ENCODE results near the gene SUCLG2. TPM values are rescaled to one million over a fixed set of nuclear protein-coding genes. Genes with fewer than 3 reads are reported as not detected.

The SUCLG2 gene
- total RNA-seq, 1 donor from 2014 or later = 20.8 TPM

DNA sequence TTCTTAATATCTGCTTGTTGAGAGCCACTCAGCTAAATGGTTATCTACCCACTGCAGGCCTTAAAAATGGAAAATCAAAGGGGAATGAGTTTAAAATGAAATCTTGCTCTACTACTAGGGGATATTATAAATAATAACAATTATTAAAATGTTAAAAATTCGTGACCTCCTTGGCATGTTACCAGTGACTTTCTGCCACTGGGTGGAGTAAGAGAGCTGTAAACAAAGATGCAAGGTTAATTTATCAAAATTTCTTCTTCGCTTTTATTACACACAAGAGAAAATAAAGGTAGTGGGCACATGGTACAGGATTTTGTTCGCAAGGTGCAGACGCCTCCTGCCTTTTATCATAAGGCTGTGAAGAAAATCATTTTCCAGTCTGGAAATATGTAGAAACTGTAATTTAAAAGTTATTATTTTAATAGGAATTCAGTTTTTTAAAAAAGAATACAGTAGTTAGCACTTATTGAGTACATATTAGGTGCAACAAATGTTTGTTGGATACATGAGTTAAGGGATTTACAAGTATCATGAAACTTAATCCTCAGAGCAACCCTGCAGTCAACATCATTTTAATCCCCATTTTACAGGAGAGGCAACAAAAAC lies 272.6 kb downstream of the SUCLG2 start:
- Mint-ChIP-seq H3K4me3 (ENCODE audit: unreplicated experiment) (no peak overlapping the region), H3K27me3 (ENCODE audit: low read depth, unreplicated experiment) (no peaks in the 10 kb centered on the region), H3K9me3 (ENCODE audit: unreplicated experiment) (peaks cover 3% of the 10 kb centered on the region), H3K27ac (ENCODE audit: unreplicated experiment) (no peak overlapping the region), H3K36me3 (ENCODE audit: low read depth, unreplicated experiment) (peaks cover 9% of the 10 kb centered on the region), H3K4me1 (ENCODE audit: low read depth, unreplicated experiment) (peaks cover 6% of the 10 kb centered on the region)
- no peak for DNase-seq (ENCODE audit: low read depth)
- no peak overlapping the region for H3K9ac ChIP-seq (ENCODE audit: low read length)
- no peaks in the 10 kb centered on the region for H3K9me3 ChIP-seq (ENCODE audit: insufficient read depth, low read depth, low read length)
- no peaks in the 10 kb centered on the region for H3K4me1 ChIP-seq (ENCODE audit: insufficient read depth, low read length)
- H3K27ac ChIP-seq (ENCODE audit: low read depth, low read length) = no peak overlapping the region
- no peak for FAIRE-seq
- no peaks in the 10 kb centered on the region for H4K20me1 ChIP-seq (ENCODE audit: insufficient read depth, low read length)
- no peak overlapping the region for H3K4me2 ChIP-seq (ENCODE audit: low read length)
- H3K36me3 ChIP-seq (ENCODE audit: insufficient read depth, low read length) = no peaks in the 10 kb centered on the region
- no peak overlapping the region for H3K4me3 ChIP-seq (ENCODE audit: insufficient read depth, low read depth, low read length)
- H2AFZ ChIP-seq (ENCODE audit: low read depth, low read length) = no peak overlapping the region
- H3K79me2 ChIP-seq (ENCODE audit: insufficient read depth, low read length) = no peaks in the 10 kb centered on the region
- H3K27me3 ChIP-seq (ENCODE audit: insufficient read depth, low read length) = no peaks in the 10 kb centered on the region
- TF ChIP-seq CTCF (IDR thresholded peaks at IDR 0.05; ENCODE audit: insufficient read depth, low read depth, low read length) (peak; percentile 83), EZH2 (IDR thresholded peaks at IDR 0.05; ENCODE audit: insufficient read depth, low read length) (no peak)

- H3K4me1 Mint-ChIP-seq (ENCODE audit: low read depth, unreplicated experiment) = peaks cover 6% of the 10 kb centered on the region
- no peak overlapping the region for H3K9ac ChIP-seq (ENCODE audit: low read length)
- no peaks in the 10 kb centered on the region for H3K79me2 ChIP-seq (ENCODE audit: insufficient read depth, low read length)
- no peaks in the 10 kb centered on the region for H3K9me3 ChIP-seq (ENCODE audit: insufficient read depth, low read depth, low read length)
- no peak overlapping the region for H3K4me3 ChIP-seq (ENCODE audit: insufficient read depth, low read depth, low read length)
- no peaks in the 10 kb centered on the region for H3K27me3 ChIP-seq (ENCODE audit: insufficient read depth, low read length)
- no peaks in the 10 kb centered on the region for H3K4me1 ChIP-seq (ENCODE audit: insufficient read depth, low read length)
- no peak overlapping the region for H3K4me2 ChIP-seq (ENCODE audit: low read length)
- H2AFZ ChIP-seq (ENCODE audit: low read depth, low read length) = no peak overlapping the region
- H4K20me1 ChIP-seq (ENCODE audit: insufficient read depth, low read length) = no peaks in the 10 kb centered on the region
- TF ChIP-seq EZH2 (IDR thresholded peaks at IDR 0.05; ENCODE audit: insufficient read depth, low read length) (no peak), CTCF (IDR thresholded peaks at IDR 0.05; ENCODE audit: insufficient read depth, low read depth, low read length) (no peak)
- no peak overlapping the region for H3K27ac ChIP-seq (ENCODE audit: low read depth, low read length)
- no peak for FAIRE-seq
- H3K36me3 Mint-ChIP-seq (ENCODE audit: low read depth, unreplicated experiment) = peaks cover 4% of the 10 kb centered on the region
- no peak overlapping the region for H3K4me3 Mint-ChIP-seq (ENCODE audit: unreplicated experiment)
- H3K27me3 Mint-ChIP-seq (ENCODE audit: low read depth, unreplicated experiment) = no peaks in the 10 kb centered on the region
- H3K36me3 ChIP-seq (ENCODE audit: insufficient read depth, low read length) = no peaks in the 10 kb centered on the region
- DNase-seq (ENCODE audit: low read depth) = no peak
- no peak overlapping the region for H3K27ac Mint-ChIP-seq (ENCODE audit: unreplicated experiment)
- peaks cover 2% of the 10 kb centered on the region for H3K9me3 Mint-ChIP-seq (ENCODE audit: unreplicated experiment)
These were observed 274.3 kb downstream of the SUCLG2 start for GRCh38 chr3:67380118-67380517.

DNA sequence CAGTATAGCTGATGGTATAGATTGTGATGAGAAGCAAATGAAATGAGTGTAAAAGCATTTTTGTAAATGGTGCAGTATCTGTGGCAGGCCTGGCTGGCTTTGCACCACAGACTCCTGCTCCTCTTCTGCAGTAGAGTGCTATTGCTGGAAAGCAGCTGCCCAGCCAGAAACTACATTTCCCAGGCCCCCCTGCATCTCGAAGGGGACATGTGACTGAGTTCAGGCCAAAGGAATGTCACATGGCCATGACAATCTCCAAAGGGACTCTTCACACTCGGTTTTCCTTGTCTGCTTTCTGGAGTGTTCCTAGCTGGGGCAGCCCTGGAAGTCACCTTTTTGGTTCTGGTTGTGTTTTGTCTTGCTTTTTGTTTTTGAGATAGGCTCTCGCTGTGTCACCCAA lies 277.1 kb downstream of the SUCLG2 start:
- no peak overlapping the region for H3K27ac ChIP-seq (ENCODE audit: low read depth, low read length)
- no peaks in the 10 kb centered on the region for H3K4me1 ChIP-seq (ENCODE audit: insufficient read depth, low read length)
- no peak overlapping the region for H3K4me3 ChIP-seq (ENCODE audit: insufficient read depth, low read depth, low read length)
- H3K9ac ChIP-seq (ENCODE audit: low read length) = no peak overlapping the region
- H4K20me1 ChIP-seq (ENCODE audit: insufficient read depth, low read length) = no peaks in the 10 kb centered on the region
- H3K27me3 ChIP-seq (ENCODE audit: insufficient read depth, low read length) = no peaks in the 10 kb centered on the region
- H3K27ac Mint-ChIP-seq (ENCODE audit: unreplicated experiment) = no peak overlapping the region
- H3K79me2 ChIP-seq (ENCODE audit: insufficient read depth, low read length) = no peaks in the 10 kb centered on the region
- H3K4me1 Mint-ChIP-seq (ENCODE audit: low read depth, unreplicated experiment) = peaks cover under 1% of the 10 kb centered on the region
- H3K4me2 ChIP-seq (ENCODE audit: low read length) = no peak overlapping the region
- no peak overlapping the region for H2AFZ ChIP-seq (ENCODE audit: low read depth, low read length)
- H3K9me3 ChIP-seq (ENCODE audit: insufficient read depth, low read depth, low read length) = no peaks in the 10 kb centered on the region
- H3K36me3 Mint-ChIP-seq (ENCODE audit: low read depth, unreplicated experiment) = peaks cover 4% of the 10 kb centered on the region
- DNase-seq (ENCODE audit: low read depth) (no peak), FAIRE-seq (no peak)
- no peak overlapping the region for H3K4me3 Mint-ChIP-seq (ENCODE audit: unreplicated experiment)
- no peaks in the 10 kb centered on the region for H3K36me3 ChIP-seq (ENCODE audit: insufficient read depth, low read length)
- H3K9me3 Mint-ChIP-seq (ENCODE audit: unreplicated experiment) = peaks cover 2% of the 10 kb centered on the region
- H3K27me3 Mint-ChIP-seq (ENCODE audit: low read depth, unreplicated experiment) = no peaks in the 10 kb centered on the region
- TF ChIP-seq CTCF (IDR thresholded peaks at IDR 0.05; ENCODE audit: insufficient read depth, low read depth, low read length) = no peak
- no peak for TF ChIP-seq EZH2 (IDR thresholded peaks at IDR 0.05; ENCODE audit: insufficient read depth, low read length)
